OCI-LY1 (cell line): ENCODE measurements around the gene CSNK1E.

Experiments
- H2AFZ ChIP-seq: fragments of 200-600 bp; sonication (generic), shearing (Covaris generic); 2 replicates; pipeline ENCODE4 v1.6.0; 2014; ENCODE audit warnings: antibody characterized with exemption, mild to moderate bottlenecking, low read length
- H3F3A ChIP-seq: fragments of 200-600 bp; sonication (generic), shearing (Covaris generic); 2 replicates; pipeline ENCODE4 v1.6.0; 2014; ENCODE audit warnings: mild to moderate bottlenecking, antibody characterized with exemption, low read length, moderate library complexity; ENCODE audit not compliant: insufficient read depth
- H3K27ac ChIP-seq: fragments of 200-600 bp; sonication (generic); 2 replicates; pipeline ENCODE4 v1.5.1; 2014; ENCODE audit warnings: low read length, mixed run types, mild to moderate bottlenecking, low read depth; ENCODE audit not compliant: poor library complexity, severe bottlenecking
- H3K27me3 ChIP-seq: fragments of 200-600 bp; sonication (generic); 2 replicates; pipeline ENCODE4 v1.6.0; 2014; ENCODE audit warnings: antibody characterized with exemption, mild to moderate bottlenecking, low read length, moderate library complexity; ENCODE audit not compliant: insufficient read depth
- H3K36me3 ChIP-seq: fragments of 200-600 bp; sonication (generic); 2 replicates; pipeline ENCODE4 v1.6.1; 2014; ENCODE audit warnings: mild to moderate bottlenecking, antibody characterized with exemption, low read length, moderate library complexity, mixed read lengths; ENCODE audit not compliant: insufficient read depth
- H3K4me1 ChIP-seq: fragments of 200-600 bp; sonication (generic); 2 replicates; pipeline ENCODE4 v1.5.1; 2014; ENCODE audit warnings: mild to moderate bottlenecking, low read length, moderate library complexity; ENCODE audit not compliant: insufficient read depth, severe bottlenecking
- H3K4me2 ChIP-seq: fragments of 200-600 bp; sonication (generic), shearing (Covaris generic); 2 replicates; pipeline ENCODE4 v1.6.1; 2014; ENCODE audit warnings: low read length
- H3K4me3 ChIP-seq: fragments of 200-600 bp; sonication (generic); 2 replicates; pipeline ENCODE4 v1.5.1; 2014; ENCODE audit warnings: low read length, low read depth, mild to moderate bottlenecking, mixed read lengths; ENCODE audit not compliant: poor library complexity, severe bottlenecking
- H3K79me2 ChIP-seq: fragments of 200-600 bp; shearing (Covaris generic); 2 replicates; pipeline ENCODE4 v1.6.1; 2016; ENCODE audit warnings: mixed run types, low read length, mixed read lengths; ENCODE audit not compliant: insufficient read depth
- H3K9ac ChIP-seq: fragments of 200-600 bp; sonication (generic), shearing (Covaris generic); 2 replicates; pipeline ENCODE4 v1.6.1; 2014; ENCODE audit warnings: mild to moderate bottlenecking, low read length, mixed read lengths
- H3K9me2 ChIP-seq: fragments of 200-600 bp; sonication (generic), shearing (Covaris generic); 2 replicates; pipeline ENCODE4 v1.6.1; 2014; ENCODE audit warnings: low read depth, mild to moderate bottlenecking, low read length, mixed read lengths
- H3K9me3 ChIP-seq: fragments of 200-600 bp; shearing (Covaris generic); 2 replicates; pipeline ENCODE4 v1.6.1; 2014; ENCODE audit warnings: low read length, mixed read lengths
- H4K20me1 ChIP-seq: fragments of 200-600 bp; sonication (generic), shearing (Covaris generic); 2 replicates; pipeline ENCODE4 v1.6.0; 2016; ENCODE audit warnings: mild to moderate bottlenecking, low read length; ENCODE audit not compliant: insufficient read depth
- CTCF ChIP-seq: fragments of 200-600 bp; sonication (generic), shearing (Covaris generic); IDR thresholded peaks from 2 replicates; pipeline ENCODE4 v1.5.1; 2017; ENCODE audit warnings: mild to moderate bottlenecking, antibody characterized with exemption, low read length, moderate library complexity, mixed read lengths
- EZH2 ChIP-seq: fragments of 200-600 bp; sonication (generic), shearing (Covaris generic); IDR thresholded peaks from 2 replicates; pipeline ENCODE4 v1.8.0; 2017; ENCODE audit warnings: borderline replicate concordance, mixed run types, mild to moderate bottlenecking, antibody characterized with exemption, low read length, moderate library complexity, mixed read lengths

CSNK1E gene

DNA sequence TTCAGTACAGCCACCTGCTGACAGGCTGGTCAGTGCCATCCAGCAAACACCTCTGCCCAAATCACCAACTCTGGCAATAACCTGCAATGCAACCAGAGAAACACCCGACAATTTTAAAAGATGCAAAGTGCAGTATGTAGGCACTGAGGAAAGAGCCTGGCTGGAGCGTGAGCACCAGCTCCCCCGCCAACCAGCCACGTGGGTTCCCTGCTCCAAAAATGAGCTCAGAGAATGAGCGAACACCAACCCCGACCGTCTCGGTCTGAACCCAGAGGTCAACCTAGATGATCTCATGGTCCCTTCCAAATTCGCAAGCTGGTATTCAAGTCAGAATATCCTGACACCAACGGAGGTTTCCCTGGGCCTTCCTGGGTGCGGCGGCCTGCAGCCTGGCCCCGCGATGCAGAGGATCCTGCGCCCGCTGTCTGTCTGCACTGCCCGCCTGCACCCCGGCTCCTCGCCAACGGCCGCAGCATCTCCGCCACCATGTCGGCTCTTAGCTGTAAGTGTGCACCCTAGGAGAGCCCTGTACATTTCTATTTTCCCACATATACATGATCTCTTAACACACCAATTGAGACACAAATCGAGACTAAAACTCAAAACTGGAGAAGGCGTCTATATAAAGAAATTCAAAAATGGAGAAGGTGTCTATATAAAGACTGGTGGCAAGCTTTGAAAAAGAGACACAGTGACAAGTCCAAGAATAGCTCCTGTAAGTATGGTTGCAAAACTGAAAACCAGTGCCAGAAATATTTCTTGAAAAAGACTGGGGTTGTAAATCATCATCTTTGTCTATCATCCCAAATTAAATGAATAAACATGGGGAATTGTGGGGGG is 67.2 kb downstream of the CSNK1E start:
- TF ChIP-seq CTCF = no peak
- TF ChIP-seq EZH2 = no peak
- Histone ChIP-seq H3F3A (no peaks in the 10 kb centered on the region), H3K9me3 (peaks cover 7% of the 10 kb centered on the region; the same call in 1 of the 2 replicates), H3K27ac (no peak overlapping the region), H3K4me2 (no peak overlapping the region), H3K9me2 (no peaks in the 10 kb centered on the region), H3K79me2 (no peaks in the 10 kb centered on the region), H4K20me1 (no peaks in the 10 kb centered on the region), H3K27me3 (no peaks in the 10 kb centered on the region; the same call in 1 of the 2 replicates), H3K4me1 (no peaks in the 10 kb centered on the region), H3K36me3 (no peaks in the 10 kb centered on the region), H3K4me3 (no peak overlapping the region), H3K9ac (no peak overlapping the region), H2AFZ (no peak overlapping the region)

- Histone ChIP-seq H4K20me1 (no peaks in the 10 kb centered on the region), H3K27me3 (no peaks in the 10 kb centered on the region; the same call in 1 of the 2 replicates), H3K36me3 (no peaks in the 10 kb centered on the region), H3K4me3 (no peak overlapping the region), H2AFZ (no peak overlapping the region), H3K4me1 (no peaks in the 10 kb centered on the region), H3K9ac (no peak overlapping the region), H3K9me3 (peaks cover 7% of the 10 kb centered on the region; the same call in 1 of the 2 replicates), H3K9me2 (no peaks in the 10 kb centered on the region), H3K4me2 (no peak overlapping the region), H3K27ac (no peak overlapping the region), H3K79me2 (no peaks in the 10 kb centered on the region), H3F3A (no peaks in the 10 kb centered on the region)
- TF ChIP-seq CTCF = no peak
- no peak for TF ChIP-seq EZH2
Observed at GRCh38 chr22:38249301-38249700, 67.9 kb downstream of the CSNK1E start.

DNA sequence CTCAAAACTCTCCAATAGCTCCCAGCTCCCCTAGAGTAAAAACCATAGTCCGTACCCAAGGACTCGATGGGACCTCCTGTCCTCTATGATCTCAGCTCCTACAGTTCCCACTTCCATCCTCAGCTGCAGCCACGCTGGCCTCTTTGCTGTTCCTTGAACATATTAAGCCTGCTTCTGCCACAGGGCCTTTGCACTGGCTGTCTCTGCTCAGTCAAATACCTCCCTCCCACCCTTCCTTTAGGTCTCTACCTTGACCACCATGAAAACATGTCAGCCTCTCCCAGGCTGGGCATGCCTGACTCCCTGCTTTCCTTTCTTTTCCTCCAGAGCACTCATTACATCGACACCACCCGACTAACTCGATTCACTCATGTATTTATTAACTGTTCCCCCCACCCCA is 69.0 kb downstream of the CSNK1E start:
- H3F3A ChIP-seq = no peaks in the 10 kb centered on the region

More for the DNA sequence above, 69.0 kb downstream of the CSNK1E start:
- no peaks in the 10 kb centered on the region; the same call in 1 of the 2 replicates for H3K27me3 ChIP-seq
- no peaks in the 10 kb centered on the region for H4K20me1 ChIP-seq
- no peak overlapping the region for H3K9ac ChIP-seq
- H2AFZ ChIP-seq = no peak overlapping the region
- H3K4me3 ChIP-seq = no peak overlapping the region
- no peaks in the 10 kb centered on the region for H3K9me2 ChIP-seq
- no peaks in the 10 kb centered on the region for H3K36me3 ChIP-seq
- H3K79me2 ChIP-seq = no peaks in the 10 kb centered on the region
- peaks cover 7% of the 10 kb centered on the region; the same call in 1 of the 2 replicates for H3K9me3 ChIP-seq
- no peak for TF ChIP-seq CTCF
- H3K27ac ChIP-seq = no peak overlapping the region
- H3K4me1 ChIP-seq = no peaks in the 10 kb centered on the region
- H3K4me2 ChIP-seq = no peak overlapping the region
